Mammary epithelial cell (primary cell): ENCODE results near the gene LCE7A.

ENCODE experiments used
- EZH2 ChIP-seq: IDR thresholded peaks from 2 replicates; pipeline ENCODE4 v1.6.1; 2012; ENCODE audit warnings: low read length, inconsistent platforms, borderline replicate concordance
- TF ChIP-seq, protein P1 (sequence below), 2 donors: IDR thresholded peaks in 1 of 2; conservative IDR thresholded peaks in 1 of 2; 2 replicates each; pipeline ENCODE4 v1.5.1; 2011 to 2012; ENCODE audit warnings: inconsistent platforms in 2 of 2, low read length in 2 of 2, mild to moderate bottlenecking in 2 of 2, control low read depth in 1 of 2, low read depth in 1 of 2; ENCODE audit not compliant: insufficient read depth in 1 of 2; ENCODE audit errors: extremely low read depth in 1 of 2

DNA sequence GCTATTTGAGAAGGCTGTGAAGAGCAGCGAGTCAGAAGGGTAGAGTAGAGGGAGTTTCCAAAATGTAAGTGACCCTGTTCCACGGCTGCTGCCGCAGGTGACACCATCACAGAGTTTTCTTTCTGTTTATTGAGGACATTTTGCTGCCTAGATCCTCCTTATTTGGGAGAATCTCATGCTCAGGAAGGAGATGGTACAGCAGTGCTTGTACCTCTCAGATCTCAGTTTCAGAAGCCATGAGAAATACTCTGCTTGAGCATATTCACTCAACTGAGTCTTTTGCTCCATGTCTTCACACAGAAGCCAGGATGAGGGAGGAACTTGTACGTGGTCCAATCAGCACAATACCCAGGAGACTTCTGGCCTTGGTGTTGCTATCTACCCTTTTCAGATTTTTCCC lies 1.6 kb downstream of the LCE7A start:
- TF ChIP-seq, protein P1, sequence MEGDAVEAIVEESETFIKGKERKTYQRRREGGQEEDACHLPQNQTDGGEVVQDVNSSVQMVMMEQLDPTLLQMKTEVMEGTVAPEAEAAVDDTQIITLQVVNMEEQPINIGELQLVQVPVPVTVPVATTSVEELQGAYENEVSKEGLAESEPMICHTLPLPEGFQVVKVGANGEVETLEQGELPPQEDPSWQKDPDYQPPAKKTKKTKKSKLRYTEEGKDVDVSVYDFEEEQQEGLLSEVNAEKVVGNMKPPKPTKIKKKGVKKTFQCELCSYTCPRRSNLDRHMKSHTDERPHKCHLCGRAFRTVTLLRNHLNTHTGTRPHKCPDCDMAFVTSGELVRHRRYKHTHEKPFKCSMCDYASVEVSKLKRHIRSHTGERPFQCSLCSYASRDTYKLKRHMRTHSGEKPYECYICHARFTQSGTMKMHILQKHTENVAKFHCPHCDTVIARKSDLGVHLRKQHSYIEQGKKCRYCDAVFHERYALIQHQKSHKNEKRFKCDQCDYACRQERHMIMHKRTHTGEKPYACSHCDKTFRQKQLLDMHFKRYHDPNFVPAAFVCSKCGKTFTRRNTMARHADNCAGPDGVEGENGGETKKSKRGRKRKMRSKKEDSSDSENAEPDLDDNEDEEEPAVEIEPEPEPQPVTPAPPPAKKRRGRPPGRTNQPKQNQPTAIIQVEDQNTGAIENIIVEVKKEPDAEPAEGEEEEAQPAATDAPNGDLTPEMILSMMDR (conservative IDR thresholded peaks at IDR 0.05 in 1 of 2, IDR thresholded peaks at IDR 0.05 in 1 of 2; ENCODE audit: extremely low read depth in 1 of 2, insufficient read depth in 1 of 2, low read depth in 1 of 2, low read length in 2 of 2), result no peak
- no peak for TF ChIP-seq EZH2
